T-helper 9 cell (primary cell): ENCODE measurements around the gene ACKR2.

ENCODE experiments used
- DNase-seq: peaks from one replicate; pipeline ENCODE4 v3.0.0-alpha.2; 2020
- total RNA-seq, 2 donors: gene quantifications; one replicate each; lab custom pipeline; 2026; lab: John Stamatoyannopoulos, UW

ACKR2 gene
- 0 to 0.24 reads per million in 2 donors for total RNA-seq

- DNase-seq: no peak
Observed at GRCh38 chr3:42809202-42809601, at the start of gene ACKR2. TSS of gene ACKR2 (plus strand) at chr3:42809445. CDS start at chr3:42864503, 55,058 bp downstream.

DNA sequence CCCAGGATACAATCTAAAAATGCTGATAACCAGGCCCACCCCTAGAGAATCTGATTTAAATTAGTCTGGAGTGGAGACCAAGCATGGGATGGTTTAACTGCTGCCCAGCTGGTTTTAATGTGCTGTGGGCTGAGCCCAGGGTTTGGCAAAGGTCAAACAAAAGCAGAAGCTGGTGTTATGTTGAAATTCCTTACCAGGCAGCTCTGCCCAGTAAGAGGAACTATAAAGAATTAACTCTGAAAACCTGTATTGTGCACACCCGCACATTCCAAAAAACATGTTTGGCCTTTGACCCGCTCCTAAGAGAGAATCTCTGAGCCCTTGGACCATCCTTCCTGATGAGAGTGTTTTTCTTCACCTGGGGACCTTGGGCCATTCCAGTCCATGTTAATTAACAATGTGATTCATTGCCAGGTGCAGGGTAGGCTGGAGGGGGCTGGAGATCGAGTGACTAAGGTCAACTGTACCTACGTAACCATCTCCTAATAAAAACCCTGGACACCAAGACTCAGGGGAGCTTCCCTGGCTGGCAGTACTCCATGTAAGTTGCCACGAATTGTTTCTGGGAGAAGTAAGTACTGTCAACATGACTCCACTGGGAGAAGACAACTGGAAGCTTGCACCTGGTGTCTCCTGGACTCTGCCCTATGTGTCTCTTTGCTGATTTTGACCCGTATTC, 47.1 kb upstream of the ACKR2 start:
- no peak for DNase-seq

GRCh38 chr3:42763021-42763420, 46.2 kb upstream of the ACKR2 start:
- no peak for DNase-seq

DNA sequence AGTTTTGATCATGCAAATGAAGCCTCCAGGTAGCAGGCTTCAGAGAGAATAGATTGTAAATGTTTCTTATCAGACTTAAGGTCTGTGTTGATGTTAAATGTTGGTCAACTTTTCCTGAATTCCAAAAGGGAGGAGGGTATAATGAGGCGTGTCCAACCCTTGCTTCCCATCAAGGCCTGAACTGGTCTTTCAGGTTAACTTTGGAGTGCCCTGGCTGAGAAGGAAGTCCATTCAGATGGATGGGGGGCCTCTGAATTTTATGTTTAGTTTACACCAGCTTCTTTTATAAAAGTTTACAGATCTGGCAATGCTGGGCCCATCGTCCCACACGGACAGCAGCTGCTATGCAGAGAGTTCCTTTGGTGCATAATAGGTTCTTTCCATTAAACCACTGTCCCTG, 45.1 kb upstream of the ACKR2 start:
- no peak for DNase-seq

DNA sequence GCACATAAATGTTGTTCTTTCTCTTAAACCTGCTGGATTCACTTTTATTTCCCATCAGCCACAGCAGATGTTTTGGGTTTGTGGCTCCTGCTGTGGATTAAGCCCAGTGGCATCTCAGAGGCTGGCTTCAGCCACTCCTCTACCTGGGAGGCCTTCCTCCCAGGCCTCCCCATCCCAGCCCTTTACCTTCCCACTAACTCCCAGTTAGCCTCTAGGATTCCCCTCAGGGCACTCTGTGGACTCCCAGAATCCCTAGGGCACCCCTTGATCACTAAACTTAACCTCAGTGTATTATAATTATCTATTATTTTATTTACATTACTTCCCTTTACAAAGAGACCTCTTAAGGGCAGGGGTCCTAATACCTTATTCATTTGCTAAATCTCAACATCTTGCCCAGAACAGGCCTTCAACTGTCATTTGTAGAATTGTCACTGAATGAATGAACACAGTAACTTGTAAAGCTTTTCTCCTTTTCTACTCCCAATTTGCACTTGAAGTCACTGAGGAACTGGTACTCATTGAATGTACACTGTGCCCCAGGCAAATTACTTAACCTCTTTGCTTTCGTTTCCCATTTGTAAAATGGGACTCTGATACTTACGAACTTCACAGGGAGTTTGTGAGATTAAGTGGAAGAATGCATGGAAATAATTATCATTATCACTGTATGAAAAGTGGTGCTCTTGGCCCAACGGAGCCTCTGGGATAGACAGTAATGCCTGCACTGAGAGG, 44.5 kb upstream of the ACKR2 start:
- DNase-seq: no peak

GRCh38 chr3:42769477-42770131, 39.6 kb upstream of the ACKR2 start:
- DNase-seq: no peak

DNA sequence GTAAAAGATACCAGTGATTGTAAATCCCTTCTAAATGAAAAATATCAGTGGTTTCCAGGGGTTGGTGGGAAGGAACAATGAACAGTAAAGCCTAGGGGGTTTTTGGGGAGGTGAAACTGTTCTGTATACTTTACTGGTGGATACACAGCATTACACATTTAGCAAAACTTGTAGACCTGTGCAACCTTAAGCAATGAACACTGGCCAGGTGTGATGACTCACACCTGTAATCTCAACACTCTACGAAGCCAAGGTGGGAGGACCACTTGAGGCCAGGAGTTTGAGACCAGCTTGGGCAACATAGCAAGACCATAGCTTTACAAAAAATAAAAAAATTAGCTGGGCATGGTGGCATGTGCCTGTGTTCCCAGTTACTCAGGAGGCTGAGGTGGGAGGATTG, 38.0 kb upstream of the ACKR2 start:
- DNase-seq: no peak

DNA sequence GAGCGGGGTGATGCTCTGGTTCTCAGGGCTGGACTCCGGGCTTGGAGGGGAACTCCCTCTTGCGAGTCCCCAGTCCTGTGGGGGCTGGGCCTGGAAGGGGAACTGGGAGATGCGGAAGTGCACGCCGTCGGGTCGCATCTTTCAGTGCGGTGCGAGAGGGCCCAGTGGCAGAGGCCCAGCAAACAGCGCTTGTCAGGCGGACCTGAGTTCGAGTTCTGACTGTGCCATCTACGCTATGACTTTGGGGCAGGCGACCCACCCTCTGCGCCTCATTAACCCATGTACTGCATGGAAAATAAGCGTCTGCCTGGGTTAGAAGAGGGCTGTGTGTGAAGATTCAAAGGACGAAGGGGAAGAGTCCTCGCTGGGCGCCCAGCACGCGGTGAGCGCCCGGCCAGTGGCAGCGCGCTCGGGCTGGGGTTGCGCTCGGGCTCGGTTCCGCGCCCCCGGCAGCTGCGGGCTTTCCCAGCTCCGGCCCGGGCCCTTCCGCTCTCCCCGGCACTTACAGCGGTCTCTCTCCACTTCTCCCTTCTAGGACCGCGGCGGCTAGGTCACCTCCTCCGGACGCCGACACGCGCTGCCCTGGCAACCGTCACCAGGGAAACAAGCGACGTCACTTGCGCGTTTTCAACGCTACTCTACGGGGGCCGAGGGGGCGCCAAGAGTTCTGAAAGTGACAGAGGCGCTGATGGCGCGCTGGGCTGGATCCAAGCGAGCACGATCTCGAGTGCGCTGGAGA, 36.4 kb upstream of the ACKR2 start, which contains the start of gene CCDC13:
TSS of gene CCDC13 (minus strand) at position 584 of the 739 bp plus-strand sequence. CDS start 14,908 bp downstream, outside the sequence.
- DNase-seq: peak; percentile 70

DNA sequence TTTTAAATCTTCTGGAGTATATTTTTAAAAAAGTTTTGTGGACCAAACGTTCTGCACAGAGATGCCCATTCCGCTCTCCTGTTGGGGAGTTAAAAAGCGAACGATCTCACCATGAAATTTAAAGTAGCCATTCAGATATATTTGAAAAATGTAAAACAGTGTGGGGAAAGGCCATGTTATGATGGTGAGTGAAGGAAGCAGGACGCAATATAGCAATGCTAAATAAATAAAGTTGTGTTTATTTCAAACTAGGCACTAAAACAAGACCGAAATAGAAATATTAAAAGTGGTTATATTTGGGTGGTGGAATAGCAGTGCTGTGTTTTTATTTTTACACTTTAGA, 35.9 kb upstream of the ACKR2 start:
- DNase-seq: no peak

GRCh38 chr3:42778644-42779043, 30.6 kb upstream of the ACKR2 start:
- no peak for DNase-seq

GRCh38 chr3:42780398-42780797, 28.8 kb upstream of the ACKR2 start:
- DNase-seq: no peak

DNA sequence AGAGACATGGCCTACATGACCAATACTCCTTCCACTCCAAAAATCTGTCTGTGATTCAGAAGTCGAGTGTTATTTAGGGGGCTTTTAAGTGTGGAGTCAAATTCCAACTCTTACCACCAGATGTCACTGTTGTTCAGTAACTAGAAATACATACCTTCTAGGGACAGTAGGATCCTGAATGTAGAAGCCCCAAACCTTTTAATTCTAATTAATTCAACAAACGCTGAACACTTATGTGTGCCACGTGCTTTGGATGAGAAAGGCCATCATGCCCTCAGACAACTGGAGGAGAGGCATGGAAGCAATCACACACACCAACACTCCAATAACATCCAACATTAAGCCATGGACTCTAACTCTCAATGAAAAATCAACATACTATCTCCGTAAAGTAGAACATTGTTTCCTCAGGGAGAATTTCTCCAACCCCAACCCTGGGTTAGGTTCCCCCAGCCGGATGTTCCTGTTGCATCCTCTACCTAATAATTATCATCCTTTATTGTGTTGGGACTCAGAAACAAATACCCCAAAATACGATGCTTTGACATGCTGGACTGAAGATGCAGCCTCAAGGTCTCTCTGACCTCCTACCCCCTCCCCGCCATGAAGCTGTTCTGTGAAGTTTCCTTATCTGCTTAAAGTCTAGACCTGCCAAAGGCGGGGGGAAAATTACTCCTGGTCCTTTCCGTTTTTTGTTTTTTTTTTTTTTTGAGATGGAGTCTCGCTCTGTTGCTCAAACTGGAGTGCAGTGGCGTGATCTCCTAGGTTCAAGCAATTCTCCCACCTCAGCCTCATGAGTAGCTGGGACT, 28.1 kb upstream of the ACKR2 start:
- DNase-seq: no peak

DNA sequence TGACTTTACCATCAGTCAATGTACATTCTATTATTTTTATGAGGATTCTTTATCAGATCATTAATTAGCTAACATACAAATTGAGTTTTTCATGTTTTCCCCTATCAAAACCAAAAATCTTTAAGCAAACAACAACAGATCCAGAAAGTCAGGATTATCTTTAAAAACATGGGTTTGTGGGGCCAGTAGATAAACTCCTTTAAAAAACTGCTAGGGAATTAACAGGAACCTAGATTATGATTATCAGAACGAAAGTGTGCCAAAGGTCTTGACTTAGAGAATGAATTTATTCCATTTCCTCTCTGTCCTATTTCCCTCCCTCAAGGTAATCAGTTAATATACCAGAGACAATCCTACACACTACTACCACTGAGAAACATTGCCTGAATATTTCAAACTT, 23.0 kb upstream of the ACKR2 start:
- DNase-seq: no peak

GRCh38 chr3:42786631-42787030, 22.6 kb upstream of the ACKR2 start:
- DNase-seq: no peak

DNA sequence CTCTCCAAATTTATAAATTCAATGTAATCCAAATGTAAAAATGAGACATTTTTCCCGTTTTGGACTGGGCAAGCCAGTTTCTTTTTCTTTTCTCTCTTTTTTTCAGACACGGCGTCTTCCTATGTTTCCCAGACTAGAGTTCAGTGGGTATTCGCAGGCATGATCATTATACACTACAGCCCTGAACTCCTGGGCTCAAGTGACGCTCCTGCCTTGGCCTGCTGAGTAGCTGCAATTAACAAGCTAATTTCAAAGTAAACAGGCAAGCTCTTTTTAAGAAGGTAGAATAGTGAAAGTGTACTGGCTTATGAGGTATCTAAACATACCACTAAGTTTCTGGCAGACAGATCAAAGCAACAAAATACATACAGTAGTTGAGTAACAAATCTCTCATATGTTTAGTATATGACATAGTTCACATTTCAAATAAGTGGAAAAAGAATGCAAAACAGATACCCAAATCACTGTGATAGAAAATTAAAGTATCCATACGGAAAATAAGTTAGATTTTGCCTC, 18.5 kb upstream of the ACKR2 start:
- no peak for DNase-seq

DNA sequence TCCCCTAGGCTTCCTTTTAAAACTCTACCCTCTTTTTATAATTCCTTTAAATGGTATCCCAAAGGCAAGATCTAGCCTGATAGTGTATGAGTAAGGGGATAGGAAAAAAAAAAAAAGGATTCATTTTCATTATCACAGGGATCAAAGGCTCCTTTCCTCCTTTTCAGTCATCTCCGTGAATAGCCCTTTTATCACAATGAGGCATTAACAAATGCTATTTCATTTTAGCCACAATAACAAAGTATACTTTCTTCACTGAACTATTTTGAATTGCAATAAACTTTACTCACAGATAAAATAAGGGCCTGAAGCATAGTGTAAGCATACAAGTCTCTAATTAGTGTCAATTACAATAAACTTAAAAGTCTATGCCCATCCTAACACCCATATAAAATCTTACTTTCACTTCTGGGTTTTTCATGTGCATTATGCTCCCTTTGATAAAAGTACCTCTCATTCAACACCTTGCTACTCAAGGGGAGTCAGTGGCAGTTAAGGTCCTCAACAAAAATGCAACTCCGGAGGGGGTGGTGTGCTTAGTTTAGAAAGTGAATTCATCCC, 13.5 kb upstream of the ACKR2 start:
- DNase-seq: no peak

DNA sequence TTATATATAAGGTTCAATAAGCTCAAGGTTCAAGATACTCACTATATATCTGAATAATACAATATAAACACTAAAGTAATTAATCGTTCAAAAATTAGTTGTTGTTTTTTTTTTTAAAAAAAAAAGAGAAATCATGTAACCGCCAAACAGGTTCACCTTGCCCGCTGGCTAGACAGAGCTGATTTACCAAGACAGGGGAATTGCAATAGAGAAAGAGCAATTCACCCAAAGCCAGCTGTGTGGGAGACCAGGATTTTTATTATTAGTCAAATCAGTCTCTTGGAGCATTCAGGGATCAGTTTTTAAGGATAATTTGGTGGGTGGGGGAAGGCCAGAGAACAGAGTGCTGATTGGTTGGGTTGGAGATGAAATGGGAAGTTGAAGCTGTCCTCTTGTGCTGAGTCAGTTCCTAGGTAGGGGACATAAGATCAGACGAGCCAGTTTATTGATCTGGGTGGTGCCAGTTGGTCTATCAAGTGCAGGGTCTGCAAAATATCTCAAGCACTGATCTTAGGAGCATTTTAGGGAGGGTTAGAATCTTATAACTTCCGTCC, 12.8 kb upstream of the ACKR2 start:
- DNase-seq: no peak

GRCh38 chr3:42799376-42799775, 9.9 kb upstream of the ACKR2 start:
- DNase-seq: no peak

GRCh38 chr3:42800251-42800650, 9.0 kb upstream of the ACKR2 start:
- DNase-seq: no peak

- no peak for DNase-seq
Observed at GRCh38 chr3:42801048-42801620, 8.1 kb upstream of the ACKR2 start.

DNA sequence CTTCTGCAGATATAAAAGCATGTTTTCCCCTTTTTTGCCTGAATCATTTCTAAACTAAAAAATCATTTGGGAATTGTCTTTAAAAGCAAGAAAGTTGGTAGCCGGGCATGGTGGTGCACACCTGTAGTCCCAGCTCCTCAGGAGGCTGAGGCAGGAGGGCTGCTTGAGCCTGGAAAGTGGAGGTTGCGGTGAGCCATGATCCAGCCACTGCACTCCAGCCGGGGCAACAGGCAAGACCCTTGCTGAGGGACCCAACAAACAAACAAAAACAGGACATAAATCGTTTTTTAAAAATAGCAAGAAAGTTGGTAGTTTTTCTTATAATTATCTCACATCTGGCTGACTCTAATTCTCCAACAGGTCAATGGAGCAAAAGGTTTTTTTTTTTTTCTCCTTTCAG, 7.5 kb upstream of the ACKR2 start:
- no peak for DNase-seq
